Stimulated activated naive CD8-positive, alpha-beta T cell treated with anti-CD3 and anti-CD28 coated beads, Interleukin-15, Interleukin-2, amounts not matched to agents 100 U/mL and 50 U/mL, for 24 hours (primary cell): ENCODE data around the gene IL27RA.
"Not testable (repeated sequence)": the region's sequence is repeated elsewhere in the genome, so short reads cannot be mapped to it uniquely, and the experiment has no call there.

Experiments used
- ATAC-seq: fragments of 150-1000 bp; cut with Tn5 transposase; one replicate; pipeline ENCODE4 v1.10.0; 2021
- DNase-seq: peaks from one replicate; pipeline ENCODE4 v3.0.0; 2021

IL27RA gene

GRCh38 chr19:14030997-14031718, 404 bp upstream of the IL27RA start:
- DNase-seq (no peak), ATAC-seq (no peak)

GRCh38 chr19:14033946-14034345, 2.4 kb downstream of the IL27RA start:
- ATAC-seq (no peak), DNase-seq (no peak)

GRCh38 chr19:14035159-14035558, 3.6 kb downstream of the IL27RA start:
- DNase-seq, ATAC-seq: not testable (repeated sequence)

- DNase-seq: no peak
- ATAC-seq: no peak
Measured at GRCh38 chr19:14035706-14036105, 4.1 kb downstream of the IL27RA start.

GRCh38 chr19:14039181-14039580, 7.6 kb downstream of the IL27RA start:
- ATAC-seq (no peak), DNase-seq (no peak)

- DNase-seq: peak; percentile 32
- ATAC-seq: peak; percentile 46
Measured at GRCh38 chr19:14042659-14043608, 11.4 kb downstream of the IL27RA start.

GRCh38 chr19:14047866-14048265, 16.3 kb downstream of the IL27RA start:
- not testable (repeated sequence) for DNase-seq, ATAC-seq

- peak; percentile 88 for DNase-seq
- peak; percentile 91 for ATAC-seq
Measured at GRCh38 chr19:14048443-14049153, 17.0 kb downstream of the IL27RA start.

- DNase-seq (no peak), ATAC-seq (no peak)
Measured at GRCh38 chr19:14050512-14050911, 18.9 kb downstream of the IL27RA start.

GRCh38 chr19:14050961-14051360, 19.4 kb downstream of the IL27RA start:
- ATAC-seq: not testable (repeated sequence)

GRCh38 chr19:14051980-14052379, 20.4 kb downstream of the IL27RA start:
- ATAC-seq (no peak), DNase-seq (no peak)

More at GRCh38 chr19:14050961-14051360, 19.4 kb downstream of the IL27RA start:
- not testable (repeated sequence) for DNase-seq

- no peak for DNase-seq
Measured at GRCh38 chr19:14052470-14052869, 20.9 kb downstream of the IL27RA start.

GRCh38 chr19:14053032-14053431, 21.5 kb downstream of the IL27RA start:
- no peak for DNase-seq
- ATAC-seq: no peak

More at GRCh38 chr19:14052470-14052869, 20.9 kb downstream of the IL27RA start:
- ATAC-seq: no peak

- no peak for DNase-seq
- ATAC-seq: no peak
Measured at GRCh38 chr19:14053500-14053899, 21.9 kb downstream of the IL27RA start.

GRCh38 chr19:14054099-14054498, 22.5 kb downstream of the IL27RA start:
- no peak for DNase-seq
- no peak for ATAC-seq

- ATAC-seq (no peak), DNase-seq (no peak)
Measured at GRCh38 chr19:14054721-14055120, 23.2 kb downstream of the IL27RA start.

- no peak for DNase-seq
- ATAC-seq: no peak
Measured at GRCh38 chr19:14055396-14055795, 23.8 kb downstream of the IL27RA start.

- DNase-seq: no peak
- no peak for ATAC-seq
Measured at GRCh38 chr19:14056069-14056666, 24.6 kb downstream of the IL27RA start.

GRCh38 chr19:14056741-14057356, 25.3 kb downstream of the IL27RA start:
- ATAC-seq (no peak), DNase-seq (no peak)

- ATAC-seq (no peak), DNase-seq (no peak)
Measured at GRCh38 chr19:14058182-14059092, 26.9 kb downstream of the IL27RA start.
